ENCODE results near the gene KLHDC7A.

KLHDC7A gene

GRCh38 chr1:18496497-18497235 is 15.9 kb downstream of the KLHDC7A start:
- H3K4me3 ChIP-seq (replicated peaks; ENCODE audit: insufficient read depth, low read length): no peak overlapping the region
- no peak overlapping the region for H3K27ac ChIP-seq (replicated peaks)
- no peaks in the 10 kb centered on the region for H3K27me3 ChIP-seq (ENCODE audit: insufficient read depth, poor library complexity, severe bottlenecking)
- DNase-seq (ENCODE audit: low read depth in 1 of 2, low spot score in 1 of 2): no peak
- TF ChIP-seq REST (IDR thresholded peaks at IDR 0.05; ENCODE audit: insufficient replicate concordance, low read depth) (no peak), GABPA (IDR thresholded peaks at IDR 0.05; ENCODE audit: low read depth) (no peak), SPI1 (IDR thresholded peaks at IDR 0.05; ENCODE audit: borderline replicate concordance, low read depth) (no peak), CTCF (IDR thresholded peaks at IDR 0.05; ENCODE audit: insufficient read depth, low read length) (no peak), POLR2AphosphoS5 (IDR thresholded peaks at IDR 0.05; ENCODE audit: low read depth) (no peak)

- TF ChIP-seq GABPA (IDR thresholded peaks at IDR 0.05; ENCODE audit: low read depth): no peak
- no peak for TF ChIP-seq POLR2AphosphoS5 (IDR thresholded peaks at IDR 0.05; ENCODE audit: low read depth)
- no peak for TF ChIP-seq CTCF (IDR thresholded peaks at IDR 0.05; ENCODE audit: insufficient read depth, low read length)
- TF ChIP-seq REST (IDR thresholded peaks at IDR 0.05; ENCODE audit: insufficient replicate concordance, low read depth): no peak
- TF ChIP-seq SPI1 (IDR thresholded peaks at IDR 0.05; ENCODE audit: borderline replicate concordance, low read depth): no peak
- Histone ChIP-seq H3K27me3 (ENCODE audit: insufficient read depth, poor library complexity, severe bottlenecking) (no peaks in the 10 kb centered on the region), H3K4me3 (replicated peaks; ENCODE audit: insufficient read depth, low read length) (no peak overlapping the region), H3K27ac (replicated peaks) (no peak overlapping the region)
- DNase-seq (ENCODE audit: low read depth in 1 of 2, low spot score in 1 of 2): no peak
Observed at GRCh38 chr1:18501833-18502232, 21.1 kb downstream of the KLHDC7A start.

- TF ChIP-seq GABPA (IDR thresholded peaks at IDR 0.05; ENCODE audit: low read depth): no peak
- Histone ChIP-seq H3K4me3 (replicated peaks; ENCODE audit: insufficient read depth, low read length) (no peak overlapping the region), H3K27ac (replicated peaks) (no peak overlapping the region), H3K27me3 (ENCODE audit: insufficient read depth, poor library complexity, severe bottlenecking) (no peaks in the 10 kb centered on the region)
- DNase-seq (ENCODE audit: low read depth in 1 of 2, low spot score in 1 of 2): no peak
Observed at GRCh38 chr1:18504609-18505008, 23.9 kb downstream of the KLHDC7A start.

GRCh38 chr1:18505666-18506065 is 24.9 kb downstream of the KLHDC7A start:
- H3K4me3 ChIP-seq (replicated peaks; ENCODE audit: insufficient read depth, low read length): no peak overlapping the region
- H3K27ac ChIP-seq (replicated peaks): no peak overlapping the region
- DNase-seq (ENCODE audit: low read depth in 1 of 2, low spot score in 1 of 2): no peak
- no peak for TF ChIP-seq REST (IDR thresholded peaks at IDR 0.05; ENCODE audit: insufficient replicate concordance, low read depth)
- TF ChIP-seq POLR2AphosphoS5 (IDR thresholded peaks at IDR 0.05; ENCODE audit: low read depth): no peak
- no peak for TF ChIP-seq CTCF (IDR thresholded peaks at IDR 0.05; ENCODE audit: insufficient read depth, low read length)
- TF ChIP-seq GABPA (IDR thresholded peaks at IDR 0.05; ENCODE audit: low read depth): no peak
- no peak for TF ChIP-seq SPI1 (IDR thresholded peaks at IDR 0.05; ENCODE audit: borderline replicate concordance, low read depth)
- H3K27me3 ChIP-seq (ENCODE audit: insufficient read depth, poor library complexity, severe bottlenecking): no peaks in the 10 kb centered on the region
